Gastroesophageal sphincter (tissue), 4 donors: ENCODE results near the gene DENND1B. TPM values are rescaled to one million over a fixed set of nuclear protein-coding genes. Genes with fewer than 3 reads are reported as not detected.

Experiments used
- ATAC-seq: fragments of 150-250 bp; one replicate; pipeline ENCODE4 v1.9.1; 2016; ENCODE audit warnings: mild to moderate bottlenecking, moderate library complexity
- H3K27ac ChIP-seq, 4 donors: fragments of 200-600 bp; sonication (generic) in 3 of 4; 1 replicate in 3 of 4; 2 replicates in 1 of 4; pipeline ENCODE4 v1.5.1; 2016 to 2019
- H3K27me3 ChIP-seq: fragments of 200-600 bp; sonication (generic); one replicate; pipeline ENCODE4 v1.5.1; 2019
- H3K36me3 ChIP-seq, 2 donors: fragments of 200-600 bp; sonication (generic); one replicate each; pipeline ENCODE4 v1.5.1; 2019; ENCODE audit warnings: control low read depth in 1 of 2
- H3K4me1 ChIP-seq, 3 donors: fragments of 200-600 bp; sonication (generic); 1 replicate in 2 of 3; 2 replicates in 1 of 3; pipeline ENCODE4 v1.5.1; 2016 to 2019; ENCODE audit warnings: control low read depth in 2 of 3
- H3K4me3 ChIP-seq, 2 donors: fragments of 200-600 bp; sonication (generic); one replicate each; pipeline ENCODE4 v1.5.1; 2019; ENCODE audit warnings: mild to moderate bottlenecking in 1 of 2, moderate library complexity in 1 of 2
- H3K9me3 ChIP-seq, 3 donors: fragments of 200-600 bp; sonication (generic); one replicate each; pipeline ENCODE4 v1.5.1; 2017 to 2019; ENCODE audit warnings: control low read depth in 2 of 3
- EP300 ChIP-seq: sonication (generic); formaldehyde crosslinking; IDR thresholded peaks from one replicate; pipeline ENCODE4 v1.6.1; 2017; ENCODE audit warnings: antibody characterized with exemption, mild to moderate bottlenecking
- POLR2A ChIP-seq, 2 donors: fragments of 450-650 bp; IDR thresholded peaks; one replicate each; pipeline ENCODE4 v1.6.1; 2017; ENCODE audit warnings: antibody characterized with exemption in 2 of 2, mild to moderate bottlenecking in 2 of 2, moderate library complexity in 1 of 2
- POLR2AphosphoS5 ChIP-seq: sonication (generic); formaldehyde crosslinking; IDR thresholded peaks from one replicate; pipeline ENCODE4 v1.6.1; 2017; ENCODE audit warnings: antibody characterized with exemption
- whole genome bisulfite sequencing, 2 donors: methylation state at CpG; one replicate each; pipeline ENCODE4 v1.1.5; 2018; ENCODE audit warnings: low coverage in 1 of 2; 5-methylcytosine and 5-hydroxymethylcytosine counted together
- total RNA-seq, 4 donors: library from RNA; depleted of rRNA; stranded (reverse); fragments of >200 nt; gene quantifications; one replicate each; pipeline ENCODE4 v1.1.0, GENCODE V29; 2016
- TF ChIP-seq, protein P1 (sequence below), 4 experiments: fragments of 200-600 bp in 2 of 4; fragments of 450-650 bp in 2 of 4; sonication (generic) in 1 of 4; IDR thresholded peaks; one replicate each; pipeline ENCODE4 v1.5.1; 2017 to 2019; ENCODE audit warnings: antibody characterized with exemption in 4 of 4, mild to moderate bottlenecking in 2 of 4, moderate library complexity in 2 of 4

Gene DENND1B
- total RNA-seq, 4 donors from 2014 or later = 8.3 to 11.5 (median 8.8) TPM

DNA sequence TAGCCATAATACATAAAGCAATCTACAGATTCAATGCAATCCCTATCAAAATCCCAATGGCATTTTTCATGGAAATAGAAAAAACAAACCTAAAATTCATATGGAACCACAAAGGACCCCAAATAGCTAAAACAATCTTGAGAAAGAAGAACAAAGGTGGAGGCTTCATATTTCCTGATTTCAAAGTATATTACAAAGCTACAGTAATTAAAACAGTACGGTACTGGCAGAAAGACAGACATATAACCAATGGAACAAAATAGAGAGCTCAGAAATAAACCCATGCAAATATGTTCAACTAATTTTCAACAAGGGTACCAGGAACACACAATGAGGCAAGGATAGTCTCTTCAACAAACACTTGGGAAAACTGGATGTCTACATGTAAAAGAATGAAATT lies 87.0 kb downstream of the DENND1B start:
- no peaks in the 10 kb centered on the region for H3K4me1 ChIP-seq
- no peak overlapping the region for H3K27ac ChIP-seq
- H3K27me3 ChIP-seq = no peaks in the 10 kb centered on the region
- no peak for ATAC-seq
- peaks cover 0 to 4% of the 10 kb centered on the region in 2 donors for H3K36me3 ChIP-seq
- 71 to 83% methylated on average over 1 of the region's 1 CpG for WGBS, 2 donors
- TF ChIP-seq EP300 = no peak
- TF ChIP-seq, protein P1, sequence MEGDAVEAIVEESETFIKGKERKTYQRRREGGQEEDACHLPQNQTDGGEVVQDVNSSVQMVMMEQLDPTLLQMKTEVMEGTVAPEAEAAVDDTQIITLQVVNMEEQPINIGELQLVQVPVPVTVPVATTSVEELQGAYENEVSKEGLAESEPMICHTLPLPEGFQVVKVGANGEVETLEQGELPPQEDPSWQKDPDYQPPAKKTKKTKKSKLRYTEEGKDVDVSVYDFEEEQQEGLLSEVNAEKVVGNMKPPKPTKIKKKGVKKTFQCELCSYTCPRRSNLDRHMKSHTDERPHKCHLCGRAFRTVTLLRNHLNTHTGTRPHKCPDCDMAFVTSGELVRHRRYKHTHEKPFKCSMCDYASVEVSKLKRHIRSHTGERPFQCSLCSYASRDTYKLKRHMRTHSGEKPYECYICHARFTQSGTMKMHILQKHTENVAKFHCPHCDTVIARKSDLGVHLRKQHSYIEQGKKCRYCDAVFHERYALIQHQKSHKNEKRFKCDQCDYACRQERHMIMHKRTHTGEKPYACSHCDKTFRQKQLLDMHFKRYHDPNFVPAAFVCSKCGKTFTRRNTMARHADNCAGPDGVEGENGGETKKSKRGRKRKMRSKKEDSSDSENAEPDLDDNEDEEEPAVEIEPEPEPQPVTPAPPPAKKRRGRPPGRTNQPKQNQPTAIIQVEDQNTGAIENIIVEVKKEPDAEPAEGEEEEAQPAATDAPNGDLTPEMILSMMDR (IDR thresholded peaks at IDR 0.05) = no peak
- no peak for TF ChIP-seq POLR2AphosphoS5
- no peak for TF ChIP-seq POLR2A (IDR thresholded peaks at IDR 0.05)
- H3K9me3 ChIP-seq = peaks cover 0 to 11% (median 0%) of the 10 kb centered on the region in 3 donors
- no peak overlapping the region for H3K4me3 ChIP-seq

DNA sequence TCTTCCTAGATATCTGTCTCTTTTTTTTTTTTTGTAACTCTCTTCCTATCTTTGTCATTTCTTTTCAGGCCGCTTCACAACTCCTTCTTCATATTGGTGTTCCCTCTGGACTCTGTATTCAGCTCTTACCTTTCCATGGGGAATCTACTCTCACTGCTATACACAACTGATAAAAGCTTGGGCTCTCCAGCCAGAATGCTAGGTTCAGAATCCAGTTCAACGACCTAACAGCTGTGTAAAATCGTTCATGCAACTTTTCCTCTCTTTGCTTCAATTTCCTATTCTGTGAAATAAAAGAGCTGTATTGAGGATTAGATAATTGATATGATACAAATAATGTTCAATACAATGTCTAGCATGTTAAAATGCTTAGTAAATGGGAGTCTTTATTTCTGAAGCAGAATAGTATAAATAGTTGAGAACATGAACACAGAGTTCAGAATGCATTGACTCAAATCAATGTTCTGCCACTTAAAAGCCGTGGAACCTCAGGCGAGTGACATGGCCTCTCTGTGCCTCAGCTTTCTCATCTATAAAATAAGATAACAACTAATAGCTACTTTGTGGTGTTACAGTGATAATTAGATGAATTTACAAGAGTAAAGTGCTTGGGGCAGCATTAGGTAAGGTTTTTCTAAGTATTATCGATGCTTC lies 88.5 kb downstream of the DENND1B start:
- Histone ChIP-seq H3K27ac (no peak overlapping the region), H3K4me3 (no peak overlapping the region), H3K9me3 (peaks cover 0 to 11% (median 0%) of the 10 kb centered on the region in 3 donors), H3K36me3 (peaks cover 0 to 4% of the 10 kb centered on the region in 2 donors), H3K27me3 (no peaks in the 10 kb centered on the region), H3K4me1 (no peaks in the 10 kb centered on the region)
- no peak for ATAC-seq
- TF ChIP-seq POLR2AphosphoS5 = no peak
- no peak for TF ChIP-seq POLR2A (IDR thresholded peaks at IDR 0.05)
- TF ChIP-seq, protein P1 (IDR thresholded peaks at IDR 0.05) = no peak
- TF ChIP-seq EP300 = no peak
- 81% methylated on average over 3 to 6 of the region's 6 CpGs for WGBS, 2 donors

DNA sequence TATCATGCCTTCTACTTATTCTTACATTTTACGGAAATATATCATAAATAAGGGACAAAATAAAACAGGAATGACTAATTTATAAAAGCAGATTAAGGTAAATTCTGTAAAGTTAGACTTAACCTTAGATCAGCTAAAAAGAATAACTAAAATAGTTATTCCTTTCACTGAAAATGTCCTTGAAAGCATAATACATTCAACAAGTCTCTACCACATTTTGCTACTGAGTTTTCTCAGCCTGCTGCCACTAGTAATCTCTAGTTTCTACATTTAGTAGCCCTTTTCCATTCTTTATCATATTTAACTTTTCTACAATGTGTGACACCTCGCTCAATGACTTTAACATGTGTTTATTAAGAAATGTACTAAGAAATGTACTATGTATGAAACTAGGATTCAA lies 89.0 kb downstream of the DENND1B start:
- 80 to 85% methylated on average over 2 of the region's 2 CpGs for WGBS, 2 donors
- no peak for ATAC-seq
- no peaks in the 10 kb centered on the region for H3K4me1 ChIP-seq
- peaks cover 0 to 4% of the 10 kb centered on the region in 2 donors for H3K36me3 ChIP-seq
- peaks cover 0 to 11% (median 0%) of the 10 kb centered on the region in 3 donors for H3K9me3 ChIP-seq
- H3K27ac ChIP-seq = no peak overlapping the region
- H3K27me3 ChIP-seq = no peaks in the 10 kb centered on the region
- no peak overlapping the region for H3K4me3 ChIP-seq
- TF ChIP-seq EP300 (no peak), POLR2AphosphoS5 (no peak), POLR2A (IDR thresholded peaks at IDR 0.05) (no peak)
- TF ChIP-seq, protein P1 (IDR thresholded peaks at IDR 0.05) = no peak

DNA sequence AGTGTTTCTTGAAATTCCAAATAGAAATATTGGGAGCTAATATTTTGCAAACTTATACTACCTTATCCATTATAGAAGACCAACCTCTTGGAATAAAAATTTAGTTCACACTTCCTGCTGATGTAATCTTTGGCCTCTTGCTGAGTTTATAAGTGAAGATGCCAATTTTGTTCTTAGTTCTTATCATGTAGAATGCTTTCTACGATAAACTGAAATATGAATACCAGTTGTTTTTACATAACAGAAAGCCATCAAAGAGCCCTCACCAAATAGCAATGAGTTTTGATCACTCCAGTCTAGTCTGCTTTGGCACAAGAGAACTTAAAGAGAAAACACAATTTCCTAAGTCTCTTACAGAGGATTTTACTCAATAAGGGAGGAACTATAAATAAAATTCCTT lies 89.5 kb downstream of the DENND1B start:
- WGBS, 2 donors = 25 to 83% methylated on average over 1 of the region's 1 CpG
- Histone ChIP-seq H3K27me3 (no peaks in the 10 kb centered on the region), H3K27ac (no peak overlapping the region), H3K36me3 (peaks cover 0 to 4% of the 10 kb centered on the region in 2 donors), H3K4me3 (no peak overlapping the region), H3K4me1 (no peaks in the 10 kb centered on the region), H3K9me3 (peaks cover 0 to 11% (median 0%) of the 10 kb centered on the region in 3 donors)
- no peak for ATAC-seq
- TF ChIP-seq POLR2AphosphoS5 (no peak), POLR2A (IDR thresholded peaks at IDR 0.05) (no peak), EP300 (no peak)
- TF ChIP-seq, protein P1 (IDR thresholded peaks at IDR 0.05) = no peak

DNA sequence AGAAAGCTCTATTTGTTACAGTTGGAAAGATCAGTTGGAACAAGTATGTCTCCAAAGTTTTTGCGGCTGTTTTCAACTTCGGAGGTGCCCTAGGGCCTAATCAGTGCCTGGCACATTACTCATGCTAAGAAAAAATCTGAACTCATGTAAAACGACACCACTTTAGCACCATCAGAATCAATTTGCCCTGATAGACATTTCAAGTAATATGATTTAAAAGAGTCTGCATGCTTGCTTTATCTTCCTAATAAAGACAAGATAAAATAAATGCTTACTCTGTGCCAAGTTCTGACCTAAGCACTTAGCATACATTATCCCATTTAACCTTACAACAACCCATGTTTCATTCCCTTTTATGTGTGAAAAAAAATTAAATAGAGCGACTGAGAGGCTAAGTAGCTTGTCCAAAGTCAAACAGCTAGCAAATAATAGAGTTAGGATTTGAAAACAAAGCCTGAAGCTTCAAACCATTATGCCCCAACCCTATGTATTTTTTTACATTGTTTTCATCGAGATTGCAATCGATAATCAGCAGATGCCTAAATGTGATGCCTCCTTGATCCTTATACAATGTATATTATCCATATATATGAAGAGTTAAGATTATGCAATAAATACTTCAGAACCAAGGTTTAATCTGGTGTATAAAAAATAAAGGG lies 91.3 kb downstream of the DENND1B start:
- Histone ChIP-seq H3K27ac (no peak overlapping the region), H3K4me1 (no peaks in the 10 kb centered on the region), H3K27me3 (no peaks in the 10 kb centered on the region), H3K36me3 (peaks cover 0 to under 1% of the 10 kb centered on the region in 2 donors), H3K9me3 (peaks cover 0 to 10% (median 0%) of the 10 kb centered on the region in 3 donors), H3K4me3 (no peak overlapping the region)
- no peak for ATAC-seq
- 61 to 81% methylated on average over 5 to 6 of the region's 6 CpGs for WGBS, 2 donors
- TF ChIP-seq POLR2AphosphoS5 (no peak), POLR2A (IDR thresholded peaks at IDR 0.05) (no peak), EP300 (no peak)
- TF ChIP-seq, protein P1 (IDR thresholded peaks at IDR 0.05) = no peak
